ENCODE data around the gene CEP76.
"Not testable (repeated sequence)": the region's sequence is repeated elsewhere in the genome, so short reads cannot be mapped to it uniquely, and the experiment has no call there.

The CEP76 gene

GRCh38 chr18:12703664-12704063 lies 1.1 kb upstream of the CEP76 start:
- no peak for DNase-seq

DNA sequence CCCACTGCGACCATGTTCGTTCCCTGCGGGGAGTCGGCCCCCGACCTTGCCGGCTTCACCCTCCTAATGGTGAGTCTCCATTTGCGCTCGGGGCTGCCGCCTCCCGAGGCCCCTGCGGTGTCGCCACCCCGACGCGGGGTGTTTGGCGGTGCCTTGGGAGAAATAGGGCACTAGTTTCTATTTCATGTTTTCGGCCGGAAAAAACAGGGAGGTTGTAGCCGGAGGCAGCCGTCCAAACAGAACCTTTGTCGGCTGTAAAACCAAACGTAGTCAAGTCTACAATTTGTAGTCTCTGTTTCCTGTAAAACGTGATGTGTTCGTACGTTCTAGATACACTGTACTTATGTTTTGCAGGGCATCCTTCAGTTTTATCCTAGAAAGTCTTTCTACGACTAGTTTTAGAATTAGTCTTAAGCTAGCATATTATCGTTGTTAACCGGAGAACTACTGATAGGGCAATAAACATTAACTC lies 609 bp upstream of the CEP76 start:
- no peak for DNase-seq

GRCh38 chr18:12701161-12701560 lies 1.4 kb downstream of the CEP76 start:
- DNase-seq: no peak

GRCh38 chr18:12699747-12700146 lies 2.8 kb downstream of the CEP76 start:
- no peak for DNase-seq

DNA sequence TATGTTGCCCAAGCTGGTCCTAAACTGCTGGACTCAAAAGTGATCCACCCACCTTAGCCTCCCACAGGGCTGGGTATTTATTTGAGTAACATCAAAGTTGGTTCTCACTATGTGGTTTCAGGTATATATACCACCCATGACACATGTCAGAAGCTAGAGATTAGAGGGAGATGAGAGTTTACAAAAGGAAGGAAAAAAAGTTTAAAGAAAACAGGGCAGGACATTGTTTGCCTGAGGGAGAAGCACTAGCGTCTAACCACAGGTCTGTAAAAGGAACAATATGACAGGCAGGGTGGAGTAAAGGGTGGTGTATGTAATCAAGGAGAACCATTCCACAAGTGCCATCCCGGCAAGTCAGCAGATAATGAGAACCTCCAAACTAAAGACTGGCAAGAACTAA lies 8.5 kb downstream of the CEP76 start:
- DNase-seq: no peak

DNA sequence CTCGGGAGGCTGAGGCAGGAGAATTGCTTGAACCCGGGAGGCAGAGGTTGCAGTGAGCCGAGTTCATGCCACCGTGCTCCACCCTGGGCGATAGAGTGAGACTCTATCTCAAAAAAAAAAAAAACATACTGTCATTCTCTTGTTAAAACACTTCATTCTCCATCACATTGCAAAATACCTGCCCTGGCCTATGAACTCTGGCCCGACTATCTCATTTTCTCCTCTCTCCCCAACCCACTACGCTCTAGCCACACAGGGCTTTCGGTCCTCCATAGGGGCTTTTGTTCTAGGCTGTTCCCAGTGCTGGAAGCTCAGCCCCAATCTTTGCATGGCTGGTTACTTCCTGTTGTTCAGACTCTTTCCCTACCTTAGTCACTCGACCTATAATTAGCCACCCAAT lies 10.3 kb downstream of the CEP76 start:
- DNase-seq: no peak

- DNase-seq: no peak
These were observed 13.2 kb downstream of the CEP76 start for GRCh38 chr18:12689256-12689850.

- DNase-seq: no peak
These were observed 16.4 kb downstream of the CEP76 start for GRCh38 chr18:12686100-12686499.

- no peak for DNase-seq
These were observed 23.2 kb downstream of the CEP76 start for GRCh38 chr18:12679183-12679786.

- DNase-seq: no peak
These were observed 34.5 kb downstream of the CEP76 start for GRCh38 chr18:12668041-12668440.

DNA sequence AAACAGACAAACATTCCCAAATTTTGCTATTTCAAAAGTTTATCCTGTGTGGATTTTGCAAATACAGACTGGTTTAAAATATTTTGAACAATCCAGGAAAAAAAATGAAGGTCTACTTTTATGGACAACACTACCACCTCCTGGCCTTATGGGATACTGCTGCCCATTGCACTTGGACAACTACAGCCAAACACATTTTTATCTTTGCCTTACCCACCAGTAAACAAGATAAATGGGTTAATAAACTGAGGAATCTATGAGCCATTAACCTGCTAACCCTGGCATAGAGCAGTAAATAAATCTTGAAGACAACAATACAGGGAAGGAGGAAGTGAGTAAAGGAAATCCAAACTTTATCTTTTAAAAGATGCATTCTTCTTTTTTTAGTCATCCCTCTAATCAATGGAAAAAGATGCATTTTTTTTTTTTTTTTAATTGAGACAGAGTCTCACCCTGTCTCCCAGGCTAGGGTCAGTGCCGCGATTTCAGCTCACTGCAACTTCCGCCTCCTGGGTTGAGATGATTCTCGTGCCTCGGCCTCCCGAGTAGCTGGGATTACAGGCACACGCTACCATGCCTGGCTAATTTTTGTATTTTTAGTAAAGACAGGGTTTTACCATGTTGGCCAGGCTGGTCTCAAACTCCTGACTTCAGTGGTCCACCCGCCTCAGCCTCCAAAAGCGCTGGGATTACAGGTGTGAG lies 42.5 kb downstream of the CEP76 start:
- DNase-seq: peak in 1 of 4 experiments; percentile 4

DNA sequence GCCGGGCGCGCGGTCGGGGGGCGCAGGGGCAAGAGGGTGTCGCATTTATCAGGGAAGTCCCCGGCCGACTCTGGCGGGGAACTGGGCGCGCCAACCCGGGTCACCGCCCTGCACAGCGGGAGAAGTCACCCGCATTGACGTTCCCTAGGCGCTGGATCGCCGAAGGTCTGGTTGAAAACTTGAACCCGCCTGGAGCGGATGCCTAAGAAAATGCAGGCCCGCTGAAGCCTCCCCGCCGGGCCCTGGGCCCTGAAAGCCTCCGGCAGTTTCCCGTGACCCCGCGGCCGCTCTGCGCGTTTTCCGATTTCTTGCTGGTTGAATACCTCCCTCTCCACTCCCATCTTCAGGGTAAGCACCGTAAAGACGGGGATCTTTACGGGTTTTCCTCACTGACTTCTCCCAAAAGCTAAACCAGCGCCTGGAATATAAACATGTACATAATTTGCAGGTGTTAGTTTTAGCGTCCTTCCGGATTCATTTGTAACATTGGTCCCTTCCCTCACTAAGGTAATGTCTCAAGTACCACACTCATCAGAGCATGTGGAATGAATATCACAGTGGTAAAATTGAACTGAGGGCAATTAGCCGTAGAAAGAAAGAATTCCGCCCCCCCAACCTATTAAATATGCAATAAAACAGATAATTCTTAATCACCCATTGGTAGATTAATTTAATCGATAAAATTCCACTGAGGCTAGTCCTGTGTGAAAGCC lies 43.9 kb downstream of the CEP76 start:
- DNase-seq: no peak

DNA sequence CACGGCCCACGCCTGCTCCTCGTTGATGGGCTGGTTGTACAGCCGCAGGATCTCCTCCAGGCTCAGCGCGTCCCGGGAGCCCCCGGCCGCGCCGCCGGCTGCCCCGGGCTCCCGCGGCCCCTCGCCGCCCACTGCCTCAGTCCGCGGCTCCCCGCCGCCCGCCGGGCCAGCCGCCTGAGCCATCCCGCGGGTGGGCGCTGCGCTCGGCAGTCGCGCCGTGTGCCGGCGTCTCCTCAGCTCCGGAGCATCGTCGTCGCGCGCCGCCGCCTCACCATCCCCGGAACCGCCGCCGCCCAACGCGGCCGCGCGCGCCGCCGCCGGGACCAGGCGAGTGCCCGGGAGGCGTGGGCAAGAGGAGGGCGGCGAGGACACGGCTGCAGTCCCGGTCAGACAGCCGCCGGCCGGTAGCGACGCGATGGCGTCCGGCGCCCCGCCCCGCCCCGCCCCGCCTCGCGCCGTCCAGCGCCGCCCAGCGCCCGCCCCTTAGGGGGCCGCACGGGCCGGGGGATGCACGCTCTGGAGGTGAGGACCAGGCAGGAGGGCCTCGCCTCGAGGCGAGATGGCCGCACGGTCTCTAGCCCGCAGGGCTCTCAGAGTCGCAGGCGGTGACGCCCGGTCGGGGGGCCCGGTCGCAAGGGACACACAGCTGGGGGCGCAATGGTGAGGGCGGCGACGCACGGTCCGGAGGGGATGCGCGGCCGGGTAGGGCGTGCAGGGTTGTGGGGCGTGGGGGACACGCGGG lies 44.7 kb downstream of the CEP76 start, which contains the start of gene SPIRE1:
Gene SPIRE1, minus strand, starts transcription at position 424 of the 742 bp plus-strand sequence. Its CDS starts 241 bp downstream, at position 183.
- peak in 1 of 4 experiments; percentile 28 for DNase-seq

- DNase-seq: no peak
These were observed 45.4 kb downstream of the CEP76 start for GRCh38 chr18:12656938-12657683.

- DNase-seq: no peak
These were observed 46.0 kb downstream of the CEP76 start for GRCh38 chr18:12656605-12656937.

DNA sequence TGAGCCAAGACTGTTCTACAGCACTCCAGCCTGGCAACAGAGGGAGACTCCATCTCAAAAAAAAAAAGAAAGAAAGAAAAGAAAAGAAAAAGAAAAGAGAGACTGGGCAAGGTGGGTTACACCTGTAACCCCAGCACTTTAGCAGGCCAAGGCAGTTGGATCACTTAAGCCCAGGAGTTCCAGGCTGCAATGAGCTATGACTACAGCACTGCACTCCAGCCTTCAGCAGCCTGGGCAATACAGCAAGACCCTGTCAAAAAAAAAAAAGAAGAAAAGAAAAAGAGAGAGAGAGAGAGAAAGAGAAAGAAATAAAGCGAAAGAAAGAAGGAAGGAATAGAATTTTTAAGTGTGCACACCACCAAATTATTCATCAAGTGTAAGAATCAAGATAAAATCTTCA lies 47.6 kb downstream of the CEP76 start:
- DNase-seq: no peak

GRCh38 chr18:12652861-12653401 lies 49.6 kb downstream of the CEP76 start:
- no peak for DNase-seq

GRCh38 chr18:12651651-12652050 lies 50.9 kb downstream of the CEP76 start:
- DNase-seq: no peak

- no peak for DNase-seq
These were observed 54.8 kb downstream of the CEP76 start for GRCh38 chr18:12647773-12648172.

DNA sequence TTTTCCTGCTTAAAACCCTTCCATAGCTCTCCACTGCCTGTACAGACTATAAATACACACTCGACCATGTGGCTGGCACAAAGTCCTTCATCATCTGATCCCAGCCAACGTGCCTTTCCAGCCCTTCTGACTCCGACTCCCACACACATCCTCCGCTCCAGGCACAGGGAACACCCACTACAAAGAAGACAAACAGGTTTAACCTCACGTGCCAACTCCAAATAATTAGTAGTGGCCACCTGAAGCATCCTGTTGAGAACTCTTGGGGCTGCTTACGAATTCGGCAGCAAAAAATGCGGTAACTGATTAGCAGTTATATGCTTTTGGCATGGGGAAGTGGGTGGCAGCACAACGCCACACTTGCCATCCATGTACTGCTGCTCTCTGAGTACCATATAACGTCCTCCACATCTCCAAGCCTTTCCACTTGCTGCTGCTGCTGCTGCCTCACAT lies 56.7 kb downstream of the CEP76 start:
- DNase-seq: no peak

- no peak for DNase-seq
These were observed 57.3 kb downstream of the CEP76 start for GRCh38 chr18:12645254-12645653.

DNA sequence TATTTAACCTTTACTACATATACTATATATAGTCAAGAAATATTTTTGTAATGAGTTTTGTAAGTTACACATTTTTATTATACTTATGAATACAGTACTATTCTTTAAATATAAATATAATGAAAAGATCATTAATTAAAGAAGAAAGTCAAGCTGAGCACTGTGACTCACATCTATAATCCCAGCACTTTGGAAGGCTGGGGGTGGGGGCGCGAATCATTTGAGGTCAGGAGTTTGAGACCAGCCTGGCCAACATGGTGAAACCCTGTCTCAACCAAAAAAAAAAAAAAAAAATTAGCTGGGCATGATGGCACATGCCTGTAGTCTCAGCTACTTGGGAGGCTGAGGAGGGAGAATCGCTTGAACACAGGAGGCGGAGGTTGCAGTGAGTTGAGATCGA lies 58.8 kb downstream of the CEP76 start:
- DNase-seq: not testable (repeated sequence)
